GM06990 (cell line): Measurements from ENCODE around the gene PTPN4.
"Not testable (repeated sequence)": the region's sequence is repeated elsewhere in the genome, so short reads cannot be mapped to it uniquely, and the experiment has no call there.

Source experiments
- DNase-seq: peaks from one replicate; pipeline ENCODE4 v3.0.0-alpha.2; 2011; ENCODE audit not compliant: insufficient read length; ENCODE audit errors: extremely low read depth
- H3K27me3 ChIP-seq: replicated peaks from 2 replicates; pipeline ENCODE4 v1.6.0; 2011; ENCODE audit warnings: low read length; ENCODE audit not compliant: control insufficient read depth, insufficient read depth
- H3K36me3 ChIP-seq: 2 replicates; pipeline ENCODE4 v1.5.1; 2011; ENCODE audit warnings: low read length; ENCODE audit not compliant: control insufficient read depth, insufficient read depth
- H3K4me3 ChIP-seq: replicated peaks from 2 replicates; pipeline ENCODE4 v1.5.1; 2011; ENCODE audit warnings: low read depth, mild to moderate bottlenecking, control low read depth, low read length
- CTCF ChIP-seq: IDR thresholded peaks from 2 replicates; pipeline ENCODE4 v1.5.1; 2011; ENCODE audit warnings: low read length, control low read depth, mild to moderate bottlenecking, inconsistent platforms; ENCODE audit not compliant: insufficient read depth, poor library complexity, severe bottlenecking

Gene PTPN4

GRCh38 chr2:119801040-119801439, 41.3 kb downstream of the PTPN4 start:
- Histone ChIP-seq H3K36me3 (no peaks in the 10 kb centered on the region), H3K27me3 (no peaks in the 10 kb centered on the region)

GRCh38 chr2:119801989-119802388, 42.3 kb downstream of the PTPN4 start:
- H3K4me3 ChIP-seq, DNase-seq, H3K27me3 ChIP-seq, H3K36me3 ChIP-seq: not testable (repeated sequence)

More at GRCh38 chr2:119801040-119801439, 41.3 kb downstream of the PTPN4 start:
- H3K4me3 ChIP-seq: no peak overlapping the region
- TF ChIP-seq CTCF: no peak
- no peak for DNase-seq

- no peak for TF ChIP-seq CTCF
Measured at GRCh38 chr2:119803101-119803500, 43.4 kb downstream of the PTPN4 start.

GRCh38 chr2:119804409-119804808, 44.7 kb downstream of the PTPN4 start:
- H3K36me3 ChIP-seq, H3K27me3 ChIP-seq, H3K4me3 ChIP-seq, DNase-seq: not testable (repeated sequence)

More at GRCh38 chr2:119803101-119803500, 43.4 kb downstream of the PTPN4 start:
- H3K36me3 ChIP-seq: no peaks in the 10 kb centered on the region
- DNase-seq: no peak
- no peaks in the 10 kb centered on the region for H3K27me3 ChIP-seq
- H3K4me3 ChIP-seq: no peak overlapping the region

- no peak for TF ChIP-seq CTCF
- DNase-seq: no peak
- Histone ChIP-seq H3K4me3 (no peak overlapping the region), H3K27me3 (no peaks in the 10 kb centered on the region), H3K36me3 (no peaks in the 10 kb centered on the region; the same call in 1 of the 2 replicates)
Measured at GRCh38 chr2:119808516-119809147, 48.9 kb downstream of the PTPN4 start.

- Histone ChIP-seq H3K4me3 (no peak overlapping the region), H3K36me3 (no peaks in the 10 kb centered on the region; the same call in 1 of the 2 replicates), H3K27me3 (no peaks in the 10 kb centered on the region)
- no peak for DNase-seq
- no peak for TF ChIP-seq CTCF
Measured at GRCh38 chr2:119809339-119810048, 49.8 kb downstream of the PTPN4 start.
